ENCODE data around the gene ACE. TPM values are rescaled to one million over a fixed set of nuclear protein-coding genes. Genes with fewer than 3 reads are reported as not detected.

The ACE gene
- total RNA-seq, 1 experiment from 2014 or later: 5.4 TPM

GRCh38 chr17:63533433-63534077, 56.7 kb downstream of the ACE start:
- Histone ChIP-seq H2BK120ac (ENCODE audit: low read depth, low read length, poor library complexity, severe bottlenecking) (no peak overlapping the region), H3K18ac (ENCODE audit: insufficient read length, low read depth, low read length) (no peak overlapping the region), H4K20me1 (ENCODE audit: control insufficient read depth, insufficient read depth, insufficient read length) (no peaks in the 10 kb centered on the region), H3K79me1 (ENCODE audit: insufficient read depth, low read depth, low read length, poor library complexity, severe bottlenecking) (no peaks in the 10 kb centered on the region), H2AK5ac (ENCODE audit: insufficient read length, low read length) (no peak overlapping the region), H3K4me2 (ENCODE audit: insufficient read depth, insufficient read length, low read length) (no peak overlapping the region), H2BK5ac (ENCODE audit: insufficient read length, low read length) (no peak overlapping the region), H2BK20ac (ENCODE audit: low read depth, low read length, poor library complexity, severe bottlenecking) (no peak overlapping the region), H3K4me1 (ENCODE audit: insufficient read depth, low read length) (peaks cover 6% of the 10 kb centered on the region; the same call in 1 of the 2 replicates), H4K91ac (ENCODE audit: insufficient read length, low read depth, low read length) (no peak overlapping the region), H3K4ac (ENCODE audit: low read depth, low read length) (no peak overlapping the region), H3K14ac (ENCODE audit: insufficient read depth, low read length) (peak overlapping the region; percentile 6; the same call in 1 of the 2 replicates), H2AFZ (ENCODE audit: low read length) (no peak overlapping the region), H3K27me3 (ENCODE audit: insufficient read depth, low read length) (no peaks in the 10 kb centered on the region), H4K8ac (replicated peaks; ENCODE audit: insufficient read length, low read depth, low read length) (no peak overlapping the region), H3K9ac (ENCODE audit: extremely low read depth, insufficient read length, low read length) (no peak overlapping the region), H3K27ac (ENCODE audit: insufficient read length, low read depth, low read length) (no peak overlapping the region), H3T11ph (ENCODE audit: low read length) (no peak overlapping the region), H3K9me3 (ENCODE audit: control insufficient read depth, low read depth, low read length) (no peaks in the 10 kb centered on the region), H3K79me2 (ENCODE audit: insufficient read depth, low read length) (no peaks in the 10 kb centered on the region), H3K23me2 (ENCODE audit: insufficient read length, low read depth, low read length, poor library complexity, severe bottlenecking) (peaks cover 6% of the 10 kb centered on the region), H3K56ac (ENCODE audit: insufficient read length, low read depth, low read length) (no peak overlapping the region), H2BK12ac (ENCODE audit: insufficient read length, low read depth, low read length) (no peak overlapping the region), H3K23ac (ENCODE audit: insufficient read length, low read depth, low read length) (no peak overlapping the region), H2BK15ac (ENCODE audit: low read depth, low read length) (no peak overlapping the region), H4K5ac (ENCODE audit: insufficient read length, low read depth, low read length) (no peak overlapping the region)
- no peak overlapping the region for H3K4me3 Mint-ChIP-seq
- DNase-seq: no peak
- peaks cover 8% of the 10 kb centered on the region for H3K27me3 Mint-ChIP-seq (ENCODE audit: low read depth)
- TF ChIP-seq, protein P1, sequence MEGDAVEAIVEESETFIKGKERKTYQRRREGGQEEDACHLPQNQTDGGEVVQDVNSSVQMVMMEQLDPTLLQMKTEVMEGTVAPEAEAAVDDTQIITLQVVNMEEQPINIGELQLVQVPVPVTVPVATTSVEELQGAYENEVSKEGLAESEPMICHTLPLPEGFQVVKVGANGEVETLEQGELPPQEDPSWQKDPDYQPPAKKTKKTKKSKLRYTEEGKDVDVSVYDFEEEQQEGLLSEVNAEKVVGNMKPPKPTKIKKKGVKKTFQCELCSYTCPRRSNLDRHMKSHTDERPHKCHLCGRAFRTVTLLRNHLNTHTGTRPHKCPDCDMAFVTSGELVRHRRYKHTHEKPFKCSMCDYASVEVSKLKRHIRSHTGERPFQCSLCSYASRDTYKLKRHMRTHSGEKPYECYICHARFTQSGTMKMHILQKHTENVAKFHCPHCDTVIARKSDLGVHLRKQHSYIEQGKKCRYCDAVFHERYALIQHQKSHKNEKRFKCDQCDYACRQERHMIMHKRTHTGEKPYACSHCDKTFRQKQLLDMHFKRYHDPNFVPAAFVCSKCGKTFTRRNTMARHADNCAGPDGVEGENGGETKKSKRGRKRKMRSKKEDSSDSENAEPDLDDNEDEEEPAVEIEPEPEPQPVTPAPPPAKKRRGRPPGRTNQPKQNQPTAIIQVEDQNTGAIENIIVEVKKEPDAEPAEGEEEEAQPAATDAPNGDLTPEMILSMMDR (conservative IDR thresholded peaks at IDR 0.05): no peak
- H3K4me1 Mint-ChIP-seq: peaks cover 12 to 14% of the 10 kb centered on the region in 2 experiments
- no peak overlapping the region for H3K27ac Mint-ChIP-seq
- WGBS (ENCODE audit: extremely low coverage, insufficient read length, low lambda C conversion rate): no CpG with 5 or more reads among the region's 20 CpGs
- H3K36me3 Mint-ChIP-seq (ENCODE audit: insufficient read depth in 1 of 3, low read depth in 3 of 3): no peaks in the 10 kb centered on the region; a peak in 1 of 7 replicates
- no peaks in the 10 kb centered on the region; a peak in 1 of 5 replicates for H3K9me3 Mint-ChIP-seq

Data from H9 (cell line).